Muscle layer of colon (tissue), 2 donors: ENCODE results near the gene INPP5B.
"Not testable (repeated sequence)": the region's sequence is repeated elsewhere in the genome, so short reads cannot be mapped to it uniquely, and the experiment has no call there.

Experiments
- H3K27ac ChIP-seq: one replicate; pipeline ENCODE4 v1.7.0; 2013; ENCODE audit warnings: low read depth, mild to moderate bottlenecking, low read length, moderate library complexity
- H3K27me3 ChIP-seq, 2 donors: one replicate each; pipeline ENCODE4 v1.7.0; 2013; ENCODE audit warnings: low read length in 2 of 2, mild to moderate bottlenecking in 2 of 2; ENCODE audit not compliant: insufficient read depth in 2 of 2, control insufficient read depth in 1 of 2
- H3K36me3 ChIP-seq: one replicate; pipeline ENCODE4 v1.7.0; 2013; ENCODE audit warnings: mild to moderate bottlenecking, low read length; ENCODE audit not compliant: insufficient read depth
- H3K4me1 ChIP-seq: one replicate; pipeline ENCODE4 v1.7.0; 2013; ENCODE audit warnings: mild to moderate bottlenecking, low read length; ENCODE audit not compliant: insufficient read depth
- H3K4me3 ChIP-seq, 2 donors: one replicate each; pipeline ENCODE4 v1.7.0; 2013; ENCODE audit warnings: low read length in 2 of 2, low read depth in 1 of 2, mild to moderate bottlenecking in 1 of 2, moderate library complexity in 1 of 2
- H3K9ac ChIP-seq: one replicate; pipeline ENCODE4 v1.7.0; 2013; ENCODE audit warnings: low read length
- H3K9me3 ChIP-seq: one replicate; pipeline ENCODE4 v1.7.0; 2013; ENCODE audit warnings: mild to moderate bottlenecking, low read length
- donor health status: abdominal sarcoma.
- donor health status: Adenocarcinoma of cecum.

INPP5B gene

GRCh38 chr1:37945743-37946702 lies 830 bp downstream of the INPP5B start:
- Histone ChIP-seq H3K27ac (peak overlapping the region; percentile 70), H3K4me1 (peaks cover 22% of the 10 kb centered on the region), H3K27me3 (no peaks in the 10 kb centered on the region), H3K36me3 (peaks cover 18% of the 10 kb centered on the region), H3K9ac (peak overlapping the region; percentile 98), H3K4me3 (peak overlapping the region; percentile 72 to 79), H3K9me3 (no peaks in the 10 kb centered on the region)

DNA sequence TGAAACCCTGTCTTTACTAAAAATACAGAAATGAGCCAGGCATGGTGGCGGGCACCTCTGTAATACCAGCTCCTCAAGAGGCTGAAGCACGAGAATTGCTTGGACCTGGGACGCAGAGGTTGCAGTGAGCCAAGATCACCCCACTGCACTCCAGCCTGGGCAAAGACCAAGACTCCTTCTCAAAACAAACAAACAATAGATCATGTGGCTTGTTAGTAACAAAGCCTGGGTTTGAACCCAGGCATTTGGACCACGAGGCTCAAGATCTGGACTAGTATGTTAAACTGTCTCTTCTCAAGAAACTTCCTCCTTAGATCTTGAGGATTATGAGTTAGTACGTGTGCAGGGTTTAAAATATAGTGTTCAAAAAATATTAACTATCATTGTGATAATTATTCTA lies 1.6 kb downstream of the INPP5B start:
- Histone ChIP-seq H3K27ac (peak overlapping the region; percentile 70), H3K36me3 (peaks cover 26% of the 10 kb centered on the region), H3K4me1 (peaks cover 22% of the 10 kb centered on the region), H3K9me3 (no peaks in the 10 kb centered on the region), H3K9ac (peak overlapping the region; percentile 98), H3K4me3 (peak overlapping the region in 1 of 2 donors; percentile 79), H3K27me3 (no peaks in the 10 kb centered on the region)

DNA sequence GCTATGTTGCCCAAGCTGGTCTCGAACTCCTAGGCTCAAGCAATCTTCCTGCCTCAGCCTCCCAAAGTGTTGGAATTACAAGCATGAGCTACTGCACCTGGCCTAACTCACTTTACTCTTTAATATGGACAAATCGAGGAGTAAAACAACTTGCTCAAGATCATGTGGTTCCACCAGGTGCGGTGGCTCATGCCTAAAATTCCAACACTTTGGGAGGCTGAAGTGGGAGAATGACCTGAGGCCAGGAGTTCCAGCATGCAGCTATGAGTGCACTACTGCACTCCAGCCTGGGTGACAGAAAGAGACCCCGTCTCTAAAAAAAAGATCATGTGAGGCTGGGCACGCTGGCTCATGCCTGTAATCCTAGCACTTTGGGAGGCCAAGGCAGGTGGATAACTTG lies 2.0 kb downstream of the INPP5B start:
- H3K27me3 ChIP-seq = no peaks in the 10 kb centered on the region
- H3K9me3 ChIP-seq = no peaks in the 10 kb centered on the region
- H3K9ac ChIP-seq = no peak overlapping the region
- peaks cover 22% of the 10 kb centered on the region for H3K4me1 ChIP-seq
- H3K27ac ChIP-seq = no peak overlapping the region
- H3K4me3 ChIP-seq = no peak overlapping the region
- peaks cover 30% of the 10 kb centered on the region for H3K36me3 ChIP-seq

DNA sequence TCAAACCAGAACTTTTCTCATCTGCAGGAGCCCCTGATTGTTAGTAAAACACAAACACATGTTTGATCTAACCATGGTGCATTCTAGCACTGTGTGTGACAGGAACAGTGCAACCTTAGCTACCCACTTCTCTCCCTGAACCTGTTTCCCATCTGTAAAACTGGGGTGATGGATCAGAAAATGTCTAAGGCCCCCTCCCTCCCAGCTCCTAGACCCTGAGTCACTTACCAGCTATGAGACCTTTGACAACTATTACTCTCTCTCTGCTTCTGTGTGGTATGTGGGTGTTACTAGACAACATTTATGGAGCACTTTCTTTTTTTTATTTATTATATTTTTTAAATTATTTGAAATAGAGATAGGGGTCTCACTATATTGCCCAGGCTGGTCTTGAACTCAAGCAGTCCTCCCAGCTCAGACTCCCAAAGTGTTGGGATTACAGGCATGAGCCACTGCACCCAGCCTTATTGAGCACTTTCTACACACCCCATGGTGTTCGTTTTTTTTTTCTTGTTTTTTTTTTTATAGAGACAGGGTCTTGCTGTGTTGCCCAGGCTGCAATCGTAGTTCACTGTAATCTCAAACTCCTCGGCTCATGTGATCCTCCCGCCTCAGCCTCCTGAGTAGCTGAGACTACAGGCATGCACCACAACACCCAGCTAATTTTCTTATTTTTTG lies 2.6 kb downstream of the INPP5B start:
- no peak overlapping the region for H3K27ac ChIP-seq
- no peaks in the 10 kb centered on the region for H3K27me3 ChIP-seq
- H3K36me3 ChIP-seq = peaks cover 33% of the 10 kb centered on the region
- peaks cover 22% of the 10 kb centered on the region for H3K4me1 ChIP-seq
- no peaks in the 10 kb centered on the region for H3K9me3 ChIP-seq
- no peak overlapping the region for H3K9ac ChIP-seq
- H3K4me3 ChIP-seq = no peak overlapping the region

- H3K36me3 ChIP-seq = peaks cover 42% of the 10 kb centered on the region
- H3K9me3 ChIP-seq = no peaks in the 10 kb centered on the region
- H3K27me3 ChIP-seq = no peaks in the 10 kb centered on the region
- H3K27ac ChIP-seq = no peak overlapping the region
- no peak overlapping the region for H3K9ac ChIP-seq
- no peak overlapping the region for H3K4me3 ChIP-seq
- peaks cover 7% of the 10 kb centered on the region for H3K4me1 ChIP-seq
Observed at GRCh38 chr1:37940299-37940947, 6.4 kb downstream of the INPP5B start.

DNA sequence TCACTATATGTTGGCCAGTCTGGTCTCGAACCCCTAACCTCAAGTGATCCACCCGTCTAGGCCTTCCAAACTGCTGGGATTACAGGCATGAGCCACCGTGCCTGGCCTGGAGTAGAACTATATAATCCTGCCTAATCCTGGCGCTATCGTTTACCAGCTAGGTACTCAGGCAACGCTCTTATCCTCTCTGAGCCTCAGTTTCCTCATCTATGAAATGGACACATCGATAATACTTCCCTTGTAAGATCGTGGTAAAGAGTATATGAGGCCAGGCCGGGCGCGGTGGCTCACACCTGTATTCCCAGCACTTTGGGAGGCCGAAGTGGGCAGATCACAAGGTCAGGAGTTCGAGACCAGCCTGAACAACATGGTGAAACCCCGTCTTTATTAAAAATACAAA lies 10.1 kb downstream of the INPP5B start:
- peaks cover 37% of the 10 kb centered on the region for H3K36me3 ChIP-seq
- H3K9ac ChIP-seq, H3K27me3 ChIP-seq, H3K27ac ChIP-seq, H3K4me3 ChIP-seq, H3K4me1 ChIP-seq, H3K9me3 ChIP-seq: not testable (repeated sequence)

GRCh38 chr1:37932759-37933158 lies 14.1 kb downstream of the INPP5B start:
- no peaks in the 10 kb centered on the region for H3K27me3 ChIP-seq
- peaks cover 20% of the 10 kb centered on the region for H3K36me3 ChIP-seq
- H3K9me3 ChIP-seq = no peaks in the 10 kb centered on the region
- no peak overlapping the region for H3K27ac ChIP-seq
- no peak overlapping the region for H3K9ac ChIP-seq
- peaks cover 15% of the 10 kb centered on the region for H3K4me1 ChIP-seq
- H3K4me3 ChIP-seq = no peak overlapping the region

DNA sequence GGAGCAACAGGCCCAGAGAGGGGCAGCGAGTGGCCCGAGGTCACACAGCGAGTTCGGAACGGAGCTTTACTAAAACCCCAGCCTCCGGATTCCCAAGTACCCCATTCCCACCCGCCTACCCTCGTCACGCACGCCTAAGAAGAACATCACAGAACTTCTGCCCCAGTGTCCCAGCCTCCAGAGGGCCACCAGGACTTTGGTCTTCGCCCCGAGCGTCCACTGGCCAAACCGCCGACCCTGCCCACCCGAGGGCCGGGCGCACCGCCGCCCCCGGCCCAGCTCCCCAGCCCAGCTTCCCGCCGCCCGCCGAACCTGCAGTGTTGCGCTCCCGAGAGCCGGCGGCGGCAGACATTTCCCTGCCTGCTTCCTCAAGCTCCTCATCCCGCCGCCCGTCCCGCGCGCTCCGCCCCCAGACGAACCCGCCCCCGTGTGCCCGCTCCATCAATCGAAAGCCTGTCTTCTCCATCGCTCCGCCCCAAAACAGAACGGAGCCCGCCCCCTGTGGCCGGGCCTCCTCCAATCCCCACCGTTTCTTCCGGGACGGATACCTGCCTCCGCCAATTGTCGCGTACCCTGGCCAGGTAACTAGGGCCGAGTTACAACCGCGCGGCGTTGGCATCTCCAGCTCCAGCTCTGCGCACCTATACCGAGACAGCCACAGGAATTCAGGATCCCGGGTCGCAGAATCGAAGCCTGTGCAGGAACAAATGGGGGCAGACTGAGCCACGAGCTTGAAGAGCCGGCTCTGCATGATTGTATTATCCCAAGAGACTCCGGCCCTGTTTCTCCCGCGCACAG lies 15.3 kb downstream of the INPP5B start:
- Histone ChIP-seq H3K4me3 (peak overlapping the region; percentile 40 to 84), H3K27ac (peak overlapping the region; percentile 55), H3K27me3 (no peaks in the 10 kb centered on the region), H3K36me3 (peaks cover 18% of the 10 kb centered on the region), H3K9ac (peak overlapping the region; percentile 21), H3K4me1 (peaks cover 15% of the 10 kb centered on the region), H3K9me3 (no peaks in the 10 kb centered on the region)

DNA sequence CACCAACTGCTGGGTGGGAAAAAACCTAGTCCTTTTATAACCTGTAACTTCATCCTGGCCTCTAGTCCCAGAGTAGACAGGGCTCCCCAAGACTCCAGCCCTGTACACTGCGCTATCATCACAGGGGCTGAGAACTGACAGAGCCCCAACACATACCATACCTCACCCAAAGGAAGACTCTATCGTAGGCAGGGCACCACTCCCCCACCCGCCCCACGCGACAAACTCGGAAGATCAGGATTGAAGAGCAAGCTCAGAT lies 15.8 kb downstream of the INPP5B start:
- Histone ChIP-seq H3K36me3 (peaks cover 13% of the 10 kb centered on the region), H3K4me1 (peaks cover 15% of the 10 kb centered on the region), H3K9ac (peak overlapping the region; percentile 15), H3K27ac (no peak overlapping the region), H3K4me3 (peak overlapping the region; percentile 40 to 84), H3K27me3 (no peaks in the 10 kb centered on the region), H3K9me3 (no peaks in the 10 kb centered on the region)

GRCh38 chr1:37930246-37931101 lies 16.4 kb downstream of the INPP5B start:
- H3K27ac ChIP-seq = no peak overlapping the region
- H3K27me3 ChIP-seq = no peaks in the 10 kb centered on the region
- peak overlapping the region; percentile 15 for H3K9ac ChIP-seq
- H3K9me3 ChIP-seq = no peaks in the 10 kb centered on the region
- peaks cover 15% of the 10 kb centered on the region for H3K4me1 ChIP-seq
- peak overlapping the region; percentile 40 to 84 for H3K4me3 ChIP-seq
- H3K36me3 ChIP-seq = peaks cover 11% of the 10 kb centered on the region
